ENCODE results near the gene ATP7B.

ATP7B gene

DNA sequence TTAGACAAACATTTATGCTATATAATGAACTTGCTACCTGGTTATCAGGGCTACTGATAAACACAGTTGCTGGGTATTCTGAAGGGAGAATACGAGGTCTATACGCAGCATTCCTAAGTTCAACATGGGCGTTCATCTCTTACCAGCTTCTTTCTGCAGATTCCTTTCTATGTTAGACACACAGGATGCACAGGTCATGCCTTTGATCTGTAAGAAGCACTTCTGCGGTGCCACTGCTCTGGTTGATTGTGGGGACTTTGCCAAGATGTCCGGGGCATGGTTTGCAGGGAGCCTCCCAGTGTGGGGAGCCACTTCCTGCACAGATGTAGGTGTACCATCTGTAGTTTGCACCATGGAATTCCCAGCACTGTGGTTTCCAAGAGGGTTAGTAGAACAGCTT lies 40.9 kb downstream of the ATP7B start:
- H3F3A ChIP-seq (ENCODE audit: insufficient read depth, low read length) = no peaks in the 10 kb centered on the region
- no peak overlapping the region for H3K4me2 ChIP-seq (ENCODE audit: low read depth, low read length)
- H3K9me2 ChIP-seq (replicated peaks; ENCODE audit: insufficient read depth, low read length) = no peaks in the 10 kb centered on the region
- H3K27ac ChIP-seq (ENCODE audit: low read length) = no peak overlapping the region
- no peaks in the 10 kb centered on the region for H4K20me1 ChIP-seq (ENCODE audit: insufficient read depth, low read length)
- DNase-seq = no peak
- H2AFZ ChIP-seq (ENCODE audit: low read length) = no peak overlapping the region
- no peaks in the 10 kb centered on the region for H3K9me3 ChIP-seq (replicated peaks; ENCODE audit: insufficient read depth, low read length)
- no peaks in the 10 kb centered on the region for H3K27me3 ChIP-seq (replicated peaks; ENCODE audit: insufficient read depth, low read length)
- no peaks in the 10 kb centered on the region for H3K36me3 ChIP-seq (replicated peaks; ENCODE audit: insufficient read depth, low read length)
- H3K4me1 ChIP-seq (ENCODE audit: low read length) = no peaks in the 10 kb centered on the region
- H3K4me3 ChIP-seq (ENCODE audit: low read length) = no peak overlapping the region
- H3K9ac ChIP-seq (ENCODE audit: low read length) = no peak overlapping the region
- TF ChIP-seq, protein P1, sequence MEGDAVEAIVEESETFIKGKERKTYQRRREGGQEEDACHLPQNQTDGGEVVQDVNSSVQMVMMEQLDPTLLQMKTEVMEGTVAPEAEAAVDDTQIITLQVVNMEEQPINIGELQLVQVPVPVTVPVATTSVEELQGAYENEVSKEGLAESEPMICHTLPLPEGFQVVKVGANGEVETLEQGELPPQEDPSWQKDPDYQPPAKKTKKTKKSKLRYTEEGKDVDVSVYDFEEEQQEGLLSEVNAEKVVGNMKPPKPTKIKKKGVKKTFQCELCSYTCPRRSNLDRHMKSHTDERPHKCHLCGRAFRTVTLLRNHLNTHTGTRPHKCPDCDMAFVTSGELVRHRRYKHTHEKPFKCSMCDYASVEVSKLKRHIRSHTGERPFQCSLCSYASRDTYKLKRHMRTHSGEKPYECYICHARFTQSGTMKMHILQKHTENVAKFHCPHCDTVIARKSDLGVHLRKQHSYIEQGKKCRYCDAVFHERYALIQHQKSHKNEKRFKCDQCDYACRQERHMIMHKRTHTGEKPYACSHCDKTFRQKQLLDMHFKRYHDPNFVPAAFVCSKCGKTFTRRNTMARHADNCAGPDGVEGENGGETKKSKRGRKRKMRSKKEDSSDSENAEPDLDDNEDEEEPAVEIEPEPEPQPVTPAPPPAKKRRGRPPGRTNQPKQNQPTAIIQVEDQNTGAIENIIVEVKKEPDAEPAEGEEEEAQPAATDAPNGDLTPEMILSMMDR (IDR thresholded peaks at IDR 0.05; ENCODE audit: low read length) = no peak
- no peak for TF ChIP-seq EZH2phosphoT487 (IDR thresholded peaks at IDR 0.05; ENCODE audit: low read length)
- TF ChIP-seq EZH2 (optimal IDR thresholded peaks at IDR 0.05; ENCODE audit: low read depth, low read length) = no peak
- H3K79me2 ChIP-seq (ENCODE audit: low read length) = no peaks in the 10 kb centered on the region

DNA sequence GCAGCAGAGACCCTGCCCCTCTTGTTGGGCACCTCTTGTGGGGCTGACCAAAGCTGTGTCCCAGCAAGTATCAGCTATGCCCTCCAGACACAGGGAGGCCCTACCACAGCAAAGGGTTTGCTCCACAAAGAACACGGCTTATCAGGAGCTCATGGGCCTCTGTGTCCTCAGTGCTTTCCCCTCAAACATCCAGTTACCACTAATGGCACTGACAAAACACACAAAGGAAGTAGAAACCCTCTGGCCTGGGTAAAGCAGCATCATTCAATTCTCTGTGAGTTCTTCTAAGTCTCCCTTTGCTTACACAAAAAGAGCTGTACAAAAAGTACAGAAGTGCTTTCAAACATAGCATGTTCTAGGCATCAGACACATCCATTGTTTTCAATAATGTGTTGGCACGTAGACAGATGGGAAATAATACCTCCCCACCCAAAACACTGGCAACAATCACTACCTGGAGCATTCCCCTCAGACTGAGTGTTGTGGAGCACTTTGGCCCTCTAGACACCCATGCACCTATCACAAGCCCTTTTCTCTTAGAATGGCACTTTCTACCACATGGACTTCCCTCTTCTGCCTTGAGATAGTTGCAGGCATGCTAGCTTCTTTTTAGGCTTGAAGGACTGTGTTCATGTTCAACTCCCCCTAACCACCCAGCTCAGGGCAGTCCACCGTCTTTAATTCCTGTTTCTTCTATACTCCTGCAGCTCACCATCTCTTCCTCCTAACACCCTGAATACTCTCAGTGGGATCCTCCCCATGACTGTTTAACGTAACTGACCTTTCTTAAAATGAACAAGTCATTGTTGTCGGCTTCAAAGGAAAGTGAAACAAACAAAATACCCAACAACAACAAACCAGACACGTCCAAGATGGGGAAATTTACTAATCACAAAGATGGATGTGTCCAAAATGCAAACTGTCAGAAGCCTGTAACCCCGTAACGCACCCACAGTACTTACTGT lies 43.5 kb downstream of the ATP7B start:
- no peak overlapping the region for H2AFZ ChIP-seq (ENCODE audit: low read length)
- H3K9ac ChIP-seq (ENCODE audit: low read length) = no peak overlapping the region
- no peak overlapping the region for H3K4me2 ChIP-seq (ENCODE audit: low read depth, low read length)
- H3K36me3 ChIP-seq (replicated peaks; ENCODE audit: insufficient read depth, low read length) = no peaks in the 10 kb centered on the region
- H3K27me3 ChIP-seq (replicated peaks; ENCODE audit: insufficient read depth, low read length) = no peaks in the 10 kb centered on the region
- H3F3A ChIP-seq (ENCODE audit: insufficient read depth, low read length) = no peaks in the 10 kb centered on the region
- H4K20me1 ChIP-seq (ENCODE audit: insufficient read depth, low read length) = no peaks in the 10 kb centered on the region
- no peak overlapping the region for H3K27ac ChIP-seq (ENCODE audit: low read length)
- no peak overlapping the region for H3K4me3 ChIP-seq (ENCODE audit: low read length)
- H3K9me2 ChIP-seq (replicated peaks; ENCODE audit: insufficient read depth, low read length) = no peaks in the 10 kb centered on the region
- TF ChIP-seq, protein P1 (IDR thresholded peaks at IDR 0.05; ENCODE audit: low read length) = no peak
- TF ChIP-seq EZH2phosphoT487 (IDR thresholded peaks at IDR 0.05; ENCODE audit: low read length) (no peak), EZH2 (optimal IDR thresholded peaks at IDR 0.05; ENCODE audit: low read depth, low read length) (no peak)
- H3K9me3 ChIP-seq (replicated peaks; ENCODE audit: insufficient read depth, low read length) = no peaks in the 10 kb centered on the region
- no peaks in the 10 kb centered on the region for H3K79me2 ChIP-seq (ENCODE audit: low read length)
- no peak for DNase-seq
- no peaks in the 10 kb centered on the region for H3K4me1 ChIP-seq (ENCODE audit: low read length)

DNA sequence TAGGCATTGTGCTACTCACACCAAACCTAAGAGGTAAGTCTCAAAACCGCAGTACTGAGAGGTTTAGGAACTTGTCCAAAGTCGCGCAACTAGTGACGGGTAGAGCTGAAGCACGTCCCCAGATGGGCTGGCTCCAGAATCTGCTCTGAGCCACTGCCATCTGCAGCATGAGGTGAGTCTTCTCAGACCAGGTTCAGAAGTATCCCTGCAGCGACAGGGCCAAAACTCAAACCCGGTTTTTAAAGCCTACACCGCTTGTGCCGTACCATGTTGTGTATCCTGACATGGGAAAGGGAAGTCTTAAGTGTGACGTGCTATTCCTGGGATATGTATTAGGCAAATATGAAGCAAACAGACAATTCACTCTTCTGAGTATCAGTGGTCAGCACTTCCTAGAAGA lies 45.1 kb downstream of the ATP7B start:
- Histone ChIP-seq H3K9me2 (replicated peaks; ENCODE audit: insufficient read depth, low read length) (no peaks in the 10 kb centered on the region), H3K27ac (ENCODE audit: low read length) (no peak overlapping the region), H3K27me3 (replicated peaks; ENCODE audit: insufficient read depth, low read length) (no peaks in the 10 kb centered on the region), H3K9me3 (replicated peaks; ENCODE audit: insufficient read depth, low read length) (no peaks in the 10 kb centered on the region), H3K4me2 (ENCODE audit: low read depth, low read length) (no peak overlapping the region), H3K4me3 (ENCODE audit: low read length) (no peak overlapping the region), H4K20me1 (ENCODE audit: insufficient read depth, low read length) (no peaks in the 10 kb centered on the region), H3K4me1 (ENCODE audit: low read length) (no peaks in the 10 kb centered on the region), H3F3A (ENCODE audit: insufficient read depth, low read length) (no peaks in the 10 kb centered on the region), H3K79me2 (ENCODE audit: low read length) (no peaks in the 10 kb centered on the region), H2AFZ (ENCODE audit: low read length) (no peak overlapping the region), H3K36me3 (replicated peaks; ENCODE audit: insufficient read depth, low read length) (no peaks in the 10 kb centered on the region), H3K9ac (ENCODE audit: low read length) (no peak overlapping the region)
- DNase-seq = no peak
- TF ChIP-seq, protein P1 (IDR thresholded peaks at IDR 0.05; ENCODE audit: low read length) = no peak
- TF ChIP-seq EZH2phosphoT487 (IDR thresholded peaks at IDR 0.05; ENCODE audit: low read length) (no peak), EZH2 (optimal IDR thresholded peaks at IDR 0.05; ENCODE audit: low read depth, low read length) (no peak)
